ENCODE measurements around the gene OR4D2.

DNA sequence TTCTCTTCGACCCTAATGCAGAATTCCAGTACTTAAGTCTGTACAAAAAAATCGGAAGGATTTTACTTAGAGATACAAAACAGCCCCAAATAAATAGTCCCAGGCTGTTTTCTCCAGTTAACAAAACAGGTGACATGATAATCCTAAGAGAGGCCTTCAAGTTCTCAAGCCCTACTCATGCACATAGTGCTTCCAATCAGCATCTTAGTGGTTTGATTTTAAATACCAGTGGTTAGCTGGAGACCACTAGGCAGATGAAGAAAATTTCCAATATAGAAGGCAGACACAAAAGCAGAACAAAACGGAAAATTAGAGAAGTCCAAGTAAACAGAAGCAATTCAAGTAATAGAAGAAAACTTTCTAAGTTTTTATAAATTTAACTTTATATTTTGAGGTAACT lies 5.2 kb upstream of the OR4D2 start:
- TF ChIP-seq, protein P1, sequence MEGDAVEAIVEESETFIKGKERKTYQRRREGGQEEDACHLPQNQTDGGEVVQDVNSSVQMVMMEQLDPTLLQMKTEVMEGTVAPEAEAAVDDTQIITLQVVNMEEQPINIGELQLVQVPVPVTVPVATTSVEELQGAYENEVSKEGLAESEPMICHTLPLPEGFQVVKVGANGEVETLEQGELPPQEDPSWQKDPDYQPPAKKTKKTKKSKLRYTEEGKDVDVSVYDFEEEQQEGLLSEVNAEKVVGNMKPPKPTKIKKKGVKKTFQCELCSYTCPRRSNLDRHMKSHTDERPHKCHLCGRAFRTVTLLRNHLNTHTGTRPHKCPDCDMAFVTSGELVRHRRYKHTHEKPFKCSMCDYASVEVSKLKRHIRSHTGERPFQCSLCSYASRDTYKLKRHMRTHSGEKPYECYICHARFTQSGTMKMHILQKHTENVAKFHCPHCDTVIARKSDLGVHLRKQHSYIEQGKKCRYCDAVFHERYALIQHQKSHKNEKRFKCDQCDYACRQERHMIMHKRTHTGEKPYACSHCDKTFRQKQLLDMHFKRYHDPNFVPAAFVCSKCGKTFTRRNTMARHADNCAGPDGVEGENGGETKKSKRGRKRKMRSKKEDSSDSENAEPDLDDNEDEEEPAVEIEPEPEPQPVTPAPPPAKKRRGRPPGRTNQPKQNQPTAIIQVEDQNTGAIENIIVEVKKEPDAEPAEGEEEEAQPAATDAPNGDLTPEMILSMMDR (optimal IDR thresholded peaks at IDR 0.05 in 1 of 3, IDR thresholded peaks at IDR 0.05 in 1 of 3, conservative IDR thresholded peaks at IDR 0.05 in 1 of 3; ENCODE audit: extremely low read depth in 1 of 3, insufficient read depth in 2 of 3, low read length in 3 of 3) = no peak
- TF ChIP-seq EZH2 (IDR thresholded peaks at IDR 0.05; ENCODE audit: low read length) = no peak

All from keratinocyte (primary cell).